Heart left ventricle (tissue), 16 donors: ENCODE data around the gene RPSA. TPM values are rescaled to one million over a fixed set of nuclear protein-coding genes. Genes with fewer than 3 reads are reported as not detected.
"Not testable (repeated sequence)": the region's sequence is repeated elsewhere in the genome, so short reads cannot be mapped to it uniquely, and the experiment has no call there.

Experiments
- ATAC-seq, 4 donors: fragments of 200-7000 bp; cut with Tn5 transposase; one replicate each; pipeline ENCODE4 v1.9.1; 2020 to 2022; ENCODE audit warnings: moderate library complexity in 4 of 4, mild to moderate bottlenecking in 3 of 4, moderate number of reproducible peaks in 1 of 4
- DNase-seq, 5 donors: peaks; one replicate each; pipeline ENCODE4 v3.0.0-alpha.2; 2020
- H3K27ac ChIP-seq, 12 donors: fragments of 200-600 bp; sonication (generic) in 4 of 12; one replicate each; pipeline versions ENCODE4 v1.5.0 to v1.8.0; 2016 to 2022; ENCODE audit warnings: mild to moderate bottlenecking in 2 of 12
- H3K27me3 ChIP-seq, 9 donors: fragments of 200-600 bp; sonication (generic) in 2 of 9; one replicate each; pipeline versions ENCODE4 v1.5.1 to v1.8.0; 2016 to 2022; ENCODE audit warnings: mild to moderate bottlenecking in 3 of 9
- H3K36me3 ChIP-seq, 9 donors: fragments of 200-600 bp; sonication (generic) in 2 of 9; one replicate each; pipeline versions ENCODE4 v1.5.0 to v1.8.0; 2018 to 2022; ENCODE audit warnings: mild to moderate bottlenecking in 2 of 9
- H3K4me1 ChIP-seq, 12 donors: fragments of 200-600 bp; sonication (generic) in 4 of 12; one replicate each; pipeline versions ENCODE4 v1.5.0 to v1.8.0; 2016 to 2022; ENCODE audit warnings: mild to moderate bottlenecking in 3 of 12
- H3K4me3 ChIP-seq, 12 donors: fragments of 200-600 bp; sonication (generic) in 4 of 12; one replicate each; pipeline versions ENCODE4 v1.5.0 to v1.8.0; 2017 to 2022; ENCODE audit warnings: mild to moderate bottlenecking in 9 of 12, moderate library complexity in 4 of 12
- H3K9me3 ChIP-seq, 12 donors: fragments of 200-600 bp; sonication (generic) in 4 of 12; one replicate each; pipeline versions ENCODE4 v1.5.0 to v1.8.0; 2016 to 2022; ENCODE audit warnings: mild to moderate bottlenecking in 1 of 12
- POLR2A ChIP-seq, 2 donors: fragments of 450-650 bp; IDR thresholded peaks; one replicate each; pipeline ENCODE4 v1.6.1; 2017; ENCODE audit warnings: antibody characterized with exemption in 2 of 2, mild to moderate bottlenecking in 2 of 2, moderate library complexity in 2 of 2
- WGBS, 4 donors: extraction: QIAGEN DNeasy Blood & Tissue Kit in 2 of 4; methylation state at CpG; one replicate each; pipeline versions ENCODE4 v1.1.5 to v1.1.7; 2013 to 2018; 5-methylcytosine and 5-hydroxymethylcytosine counted together
- intact Hi-C, 10 donors: fragments of 100-400 bp; cut with DNase I; formaldehyde crosslinking; loops; one replicate each; pipeline versions ENCODE4 v1.11.1 to v1.14.2; 2022
- polyA plus RNA-seq, 2 donors: library from polyadenylated mRNA; stranded (reverse); fragments of 200-250 nt; gene quantifications; one replicate each; pipeline ENCODE4 v1.2.3, GENCODE V29; 2013
- total RNA-seq, 9 donors: library from RNA; depleted of rRNA in 2 of 9; stranded (reverse); fragments of >200 nt in 2 of 9; fragmentation: NEBNext Ultra II Directional in 3 of 9; extraction: Animal tissue kit (Norgen Biotek cat#: 25700) in 3 of 9; gene quantifications; one replicate each; pipeline versions ENCODE4 v1.1.0 to v1.2.4, GENCODE V29; 2016 to 2023
- TF ChIP-seq, protein P1 (sequence below), 12 donors: fragments of 200-600 bp; sonication (generic) in 4 of 12; IDR thresholded peaks; one replicate each; pipeline versions ENCODE4 v1.5.0 to v1.8.0; 2018 to 2022; ENCODE audit warnings: antibody characterized with exemption in 12 of 12, mild to moderate bottlenecking in 5 of 12
- donor health status: ischemic (EF 13 %, LVEDD 7.1; RV severe dilation, severe dysfunction).
- donor health status: healthy with polysubstance abuse.
- donor health status: DM: no; HTN: yes; CAD: no.
- donor health status: DM: no; HTN: no; CAD: no.
- donor health status: ischemic (EF 25% LVEDD 6.9; RV normal size, moderate dysfunction).
- donor health status: ischemic (EF 25% LVEDD 5.7; RV mildly dilated, moderate dysfunction).
- donor health status: healthy.
- donor health status: DM: yes; HTN: yes; CAD: no.
- donor health status: ischemic (EF 35%, LVEDD 5.7; RV mildly dilated, moderate dysfunction).
- donor health status: nonischemic (EF 11% LVEDD 7.7; RV severe dilation, severe dysfunction).
- donor health status: DM: yes; HTN: yes; CAD: no.
- donor health status: PGD.
- donor health status: ischemic (EF 29% LVEDD 5.4; RV normal size, mild dysfunction).
- donor health status: nonischemic (EF 23%, LVEDD 6.1; RV moderate dilation, normal function).

The RPSA gene
- total and polyA plus RNA-seq, 11 donors: 308 to 1,279 (median 428) TPM

- H3K4me1 ChIP-seq: peaks cover 0 to 7% (median 0%) of the 10 kb centered on the region in 12 donors
- intact Hi-C loops: loop anchor here (1.0 to 10.0 kb wide), 6 partner anchors 47 to 727 kb away; no protein-coding TSS in a partner anchor
- TF ChIP-seq POLR2A (IDR thresholded peaks at IDR 0.05): no peak
- TF ChIP-seq, protein P1, sequence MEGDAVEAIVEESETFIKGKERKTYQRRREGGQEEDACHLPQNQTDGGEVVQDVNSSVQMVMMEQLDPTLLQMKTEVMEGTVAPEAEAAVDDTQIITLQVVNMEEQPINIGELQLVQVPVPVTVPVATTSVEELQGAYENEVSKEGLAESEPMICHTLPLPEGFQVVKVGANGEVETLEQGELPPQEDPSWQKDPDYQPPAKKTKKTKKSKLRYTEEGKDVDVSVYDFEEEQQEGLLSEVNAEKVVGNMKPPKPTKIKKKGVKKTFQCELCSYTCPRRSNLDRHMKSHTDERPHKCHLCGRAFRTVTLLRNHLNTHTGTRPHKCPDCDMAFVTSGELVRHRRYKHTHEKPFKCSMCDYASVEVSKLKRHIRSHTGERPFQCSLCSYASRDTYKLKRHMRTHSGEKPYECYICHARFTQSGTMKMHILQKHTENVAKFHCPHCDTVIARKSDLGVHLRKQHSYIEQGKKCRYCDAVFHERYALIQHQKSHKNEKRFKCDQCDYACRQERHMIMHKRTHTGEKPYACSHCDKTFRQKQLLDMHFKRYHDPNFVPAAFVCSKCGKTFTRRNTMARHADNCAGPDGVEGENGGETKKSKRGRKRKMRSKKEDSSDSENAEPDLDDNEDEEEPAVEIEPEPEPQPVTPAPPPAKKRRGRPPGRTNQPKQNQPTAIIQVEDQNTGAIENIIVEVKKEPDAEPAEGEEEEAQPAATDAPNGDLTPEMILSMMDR (IDR thresholded peaks at IDR 0.05): peak; percentile 77 to 93 (median 86)
- no peak overlapping the region for H3K27ac ChIP-seq
- no peaks in the 10 kb centered on the region for H3K9me3 ChIP-seq
- H3K36me3 ChIP-seq: no peaks in the 10 kb centered on the region
- ATAC-seq (peak; percentile 86 to 94 (median 90)), DNase-seq (peak in 4 of 5 donors; percentile 42 to 67 (median 55))
- H3K4me3 ChIP-seq: no peak overlapping the region
- H3K27me3 ChIP-seq: no peaks in the 10 kb centered on the region
- WGBS, 4 donors: 26 to 27% (median 26%) methylated on average over 13 of the region's 13 CpGs
These were observed 41.3 kb downstream of the RPSA start for GRCh38 chr3:39447637-39448483.

- H3K4me1 ChIP-seq: peaks cover 0 to 7% (median 0%) of the 10 kb centered on the region in 12 donors
- no peaks in the 10 kb centered on the region for H3K36me3 ChIP-seq
- ATAC-seq: no peak
- intact Hi-C loops: loop anchor here in 7 of 10 donors (2.0 to 10.0 kb wide), 5 partner anchors 46 to 726 kb away; no protein-coding TSS in a partner anchor
- DNase-seq: no peak
- TF ChIP-seq POLR2A (IDR thresholded peaks at IDR 0.05): no peak
- TF ChIP-seq, protein P1 (IDR thresholded peaks at IDR 0.05): no peak
- no peaks in the 10 kb centered on the region for H3K9me3 ChIP-seq
- 68 to 87% (median 77%) methylated on average over 10 of the region's 10 CpGs for WGBS, 4 donors
- no peak overlapping the region for H3K27ac ChIP-seq
- H3K4me3 ChIP-seq: no peak overlapping the region
- H3K27me3 ChIP-seq: peaks cover 0 to 3% (median 0%) of the 10 kb centered on the region in 9 donors
These were observed 42.1 kb downstream of the RPSA start for GRCh38 chr3:39448506-39449233.

DNA sequence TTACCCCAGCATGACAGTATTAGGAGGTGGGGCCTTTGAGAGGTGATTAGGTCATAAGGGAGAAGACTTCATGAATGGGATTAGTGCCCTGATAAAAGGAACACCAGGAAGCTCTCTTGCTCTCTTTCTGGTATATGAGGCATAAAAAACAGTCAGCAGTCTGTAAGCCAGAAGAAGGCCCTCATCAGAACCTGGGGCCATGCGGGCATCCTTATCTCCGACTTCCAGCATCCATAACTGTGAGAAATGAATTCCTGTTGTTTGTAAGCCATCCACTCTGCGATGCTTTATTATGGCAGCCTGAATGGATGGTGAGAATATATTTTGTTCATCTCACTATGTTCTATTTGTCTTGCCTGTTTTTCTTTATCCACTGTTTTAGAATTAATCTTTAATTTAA lies 43.3 kb downstream of the RPSA start:
- DNase-seq: no peak
- 61 to 90% (median 72%) methylated on average over 3 of the region's 3 CpGs for WGBS, 4 donors
- intact Hi-C loops: loop anchor here in 7 of 10 donors (2.0 to 10.0 kb wide), 5 partner anchors 45 to 725 kb away; no protein-coding TSS in a partner anchor
- Histone ChIP-seq H3K4me3 (no peak overlapping the region), H3K4me1 (peaks cover 0 to 7% (median 0%) of the 10 kb centered on the region in 12 donors), H3K36me3 (no peaks in the 10 kb centered on the region), H3K9me3 (no peaks in the 10 kb centered on the region), H3K27ac (no peak overlapping the region), H3K27me3 (peaks cover 0 to 5% (median 0%) of the 10 kb centered on the region in 9 donors)
- TF ChIP-seq POLR2A (IDR thresholded peaks at IDR 0.05): no peak
- TF ChIP-seq, protein P1 (IDR thresholded peaks at IDR 0.05): no peak
- no peak for ATAC-seq

- H3K4me3 ChIP-seq: no peak overlapping the region
- no peak for DNase-seq
- 45 to 68% (median 57%) methylated on average over 1 of the region's 1 CpG for WGBS, 4 donors
- intact Hi-C loops: no loop called here
- ATAC-seq: no peak
- peaks cover 0 to 9% (median 0%) of the 10 kb centered on the region in 9 donors for H3K27me3 ChIP-seq
- H3K4me1 ChIP-seq: peaks cover 0 to under 1% (median 0%) of the 10 kb centered on the region in 12 donors
- no peaks in the 10 kb centered on the region for H3K9me3 ChIP-seq
- H3K36me3 ChIP-seq: no peaks in the 10 kb centered on the region
- TF ChIP-seq, protein P1 (IDR thresholded peaks at IDR 0.05): no peak
- no peak for TF ChIP-seq POLR2A (IDR thresholded peaks at IDR 0.05)
- no peak overlapping the region for H3K27ac ChIP-seq
These were observed 46.6 kb downstream of the RPSA start for GRCh38 chr3:39453134-39453533.

DNA sequence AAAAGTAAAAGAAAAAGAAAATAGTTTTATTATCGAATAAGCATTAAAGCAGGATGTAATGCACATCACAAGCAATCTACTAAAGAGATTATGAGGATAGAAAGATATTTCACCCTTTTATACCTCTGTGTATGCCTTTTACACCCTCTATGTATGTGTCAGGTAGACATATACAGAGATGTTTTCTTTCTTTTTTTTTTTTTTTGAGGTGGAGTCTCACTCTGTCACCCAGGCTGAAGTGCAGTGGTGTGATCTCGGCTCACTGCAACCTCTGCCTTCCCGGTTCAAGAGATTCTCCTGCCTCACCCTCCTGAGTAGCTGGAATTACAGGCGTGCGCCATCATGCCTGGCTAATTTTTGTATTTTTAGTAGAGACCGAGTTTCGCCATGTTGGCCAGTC lies 47.4 kb downstream of the RPSA start:
- DNase-seq, H3K4me1 ChIP-seq, intact Hi-C loops, H3K27ac ChIP-seq, ATAC-seq, H3K9me3 ChIP-seq, H3K36me3 ChIP-seq, H3K4me3 ChIP-seq: not testable (repeated sequence)
- WGBS, 4 donors: 89 to 94% (median 90%) methylated on average over 7 of the region's 7 CpGs
- H3K27me3 ChIP-seq: peaks cover 0 to 12% (median 0%) of the 10 kb centered on the region in 9 donors
